BLaER1 (cell line): ENCODE results near the gene GPATCH8.

ENCODE experiments used
- H3K27ac ChIP-seq: shearing (Covaris generic); formaldehyde crosslinking; 2 replicates; pipeline ENCODE4 v1.8.1; 2022
- H3K27me3 ChIP-seq: shearing (Covaris generic); formaldehyde crosslinking; 2 replicates; pipeline ENCODE4 v1.8.1; 2022
- H3K36me3 ChIP-seq: shearing (Covaris generic); formaldehyde crosslinking; 2 replicates; pipeline ENCODE4 v1.8.1; 2022
- H3K4me1 ChIP-seq: shearing (Covaris generic); formaldehyde crosslinking; 2 replicates; pipeline ENCODE4 v1.8.1; 2022
- H3K4me2 ChIP-seq: shearing (Covaris generic); formaldehyde crosslinking; 2 replicates; pipeline ENCODE4 v1.8.1; 2022
- H3K4me3 ChIP-seq: shearing (Covaris generic); formaldehyde crosslinking; 2 replicates; pipeline ENCODE4 v1.8.1; 2022
- H3K9ac ChIP-seq: shearing (Covaris generic); formaldehyde crosslinking; 2 replicates; pipeline ENCODE4 v1.8.1; 2022
- H3K9me3 ChIP-seq: shearing (Covaris generic); formaldehyde crosslinking; 2 replicates; pipeline ENCODE4 v1.8.1; 2022
- H4K20me1 ChIP-seq: shearing (Covaris generic); formaldehyde crosslinking; 2 replicates; pipeline ENCODE4 v1.8.1; 2022
- Cebpa-rat ChIP-seq: shearing (Covaris generic); IDR thresholded peaks from 2 replicates; pipeline ENCODE4 v1.8.1; 2022

GPATCH8 gene

GRCh38 chr17:44363613-44364159 is 139.5 kb downstream of the GPATCH8 start, which contains the start of gene FAM171A2:
Gene FAM171A2, minus strand, starts transcription at chr17:44363853. Its CDS starts 139 bp downstream, at chr17:44363714.
- H3K4me2 ChIP-seq, result peak within 1 kb of the TSS; percentile 88
- no peaks in the 10 kb centered on the region for H3K27me3 ChIP-seq
- peak within 1 kb of the TSS; percentile 92 for H3K4me3 ChIP-seq
- H4K20me1 ChIP-seq, result peaks cover 37% of the 10 kb centered on the region
- no peak for TF ChIP-seq Cebpa-rat
- H3K27ac ChIP-seq, result peak within 1 kb of the TSS; percentile 86
- H3K9me3 ChIP-seq, result no peaks in the 10 kb centered on the region
- H3K36me3 ChIP-seq, result 0 out of 2 replicates have a peak, but pooled peaks cover 6% of the 10 kb centered on the region
- peaks cover 39% of the 10 kb centered on the region for H3K4me1 ChIP-seq
- peak within 1 kb of the TSS; percentile 91 for H3K9ac ChIP-seq

GRCh38 chr17:44362949-44363612 is 140.1 kb downstream of the GPATCH8 start:
- no peak for TF ChIP-seq Cebpa-rat
- Histone ChIP-seq H3K36me3 (0 out of 2 replicates have a peak, but pooled peaks cover 10% of the 10 kb centered on the region), H3K4me2 (peak overlapping the region; percentile 88), H3K27ac (peak overlapping the region; percentile 86), H3K9ac (peak overlapping the region; percentile 91), H3K9me3 (no peaks in the 10 kb centered on the region), H3K4me1 (peaks cover 45% of the 10 kb centered on the region), H4K20me1 (peaks cover 43% of the 10 kb centered on the region), H3K4me3 (peak overlapping the region; percentile 92), H3K27me3 (no peaks in the 10 kb centered on the region)

- peaks cover 46% of the 10 kb centered on the region for H3K4me1 ChIP-seq
- TF ChIP-seq Cebpa-rat, result no peak
- H3K4me3 ChIP-seq, result peak overlapping the region; percentile 92
- peak overlapping the region; percentile 88 for H3K4me2 ChIP-seq
- peaks cover 48% of the 10 kb centered on the region for H4K20me1 ChIP-seq
- H3K27me3 ChIP-seq, result no peaks in the 10 kb centered on the region
- peak overlapping the region; percentile 86; the same call in 1 of the 2 replicates for H3K27ac ChIP-seq
- H3K9me3 ChIP-seq, result no peaks in the 10 kb centered on the region
- peak overlapping the region; percentile 91 for H3K9ac ChIP-seq
- 0 out of 2 replicates have a peak, but pooled peaks cover 14% of the 10 kb centered on the region for H3K36me3 ChIP-seq
Measured at GRCh38 chr17:44362459-44362948, 140.7 kb downstream of the GPATCH8 start.

GRCh38 chr17:44361292-44362260 is 141.6 kb downstream of the GPATCH8 start:
- Histone ChIP-seq H3K9me3 (no peaks in the 10 kb centered on the region), H3K4me2 (peak overlapping the region; percentile 88), H3K4me3 (peak overlapping the region; percentile 92; the same call in 1 of the 2 replicates), H3K27me3 (no peaks in the 10 kb centered on the region), H4K20me1 (peaks cover 49% of the 10 kb centered on the region), H3K4me1 (peaks cover 46% of the 10 kb centered on the region), H3K9ac (peak overlapping the region; percentile 31; the same call in 1 of the 2 replicates), H3K36me3 (0 out of 2 replicates have a peak, but pooled peaks cover 14% of the 10 kb centered on the region), H3K27ac (0 out of 2 replicates have a peak overlapping the region, but pooled peaks have one; percentile 18)
- no peak for TF ChIP-seq Cebpa-rat

GRCh38 chr17:44360826-44361225 is 142.4 kb downstream of the GPATCH8 start:
- peaks cover 21% of the 10 kb centered on the region; the same call in 1 of the 2 replicates for H3K36me3 ChIP-seq
- no peak overlapping the region for H3K27ac ChIP-seq
- no peaks in the 10 kb centered on the region for H3K9me3 ChIP-seq
- H3K4me1 ChIP-seq, result peaks cover 47% of the 10 kb centered on the region
- peaks cover 56% of the 10 kb centered on the region for H4K20me1 ChIP-seq
- peak overlapping the region; percentile 31; the same call in 1 of the 2 replicates for H3K9ac ChIP-seq
- peak overlapping the region; percentile 88 for H3K4me2 ChIP-seq
- no peaks in the 10 kb centered on the region for H3K27me3 ChIP-seq
- no peak for TF ChIP-seq Cebpa-rat
- peak overlapping the region; percentile 13; the same call in 1 of the 2 replicates for H3K4me3 ChIP-seq

GRCh38 chr17:44360144-44360533 is 143.1 kb downstream of the GPATCH8 start:
- H3K9me3 ChIP-seq, result no peaks in the 10 kb centered on the region
- TF ChIP-seq Cebpa-rat, result no peak
- H4K20me1 ChIP-seq, result peaks cover 63% of the 10 kb centered on the region
- no peak overlapping the region for H3K9ac ChIP-seq
- H3K4me3 ChIP-seq, result no peak overlapping the region
- H3K27me3 ChIP-seq, result no peaks in the 10 kb centered on the region; the same call in 1 of the 2 replicates
- peaks cover 54% of the 10 kb centered on the region for H3K4me1 ChIP-seq
- no peak overlapping the region for H3K27ac ChIP-seq
- peaks cover 26% of the 10 kb centered on the region; the same call in 1 of the 2 replicates for H3K36me3 ChIP-seq
- no peak overlapping the region for H3K4me2 ChIP-seq

GRCh38 chr17:44359458-44360143 is 143.6 kb downstream of the GPATCH8 start:
- no peak overlapping the region for H3K27ac ChIP-seq
- no peak for TF ChIP-seq Cebpa-rat
- peaks cover 59% of the 10 kb centered on the region for H3K4me1 ChIP-seq

GRCh38 chr17:44359006-44359405 is 144.2 kb downstream of the GPATCH8 start:
- Histone ChIP-seq H3K4me3 (no peak overlapping the region), H3K9me3 (no peaks in the 10 kb centered on the region), H3K4me2 (peak overlapping the region; percentile 30), H3K4me1 (peaks cover 64% of the 10 kb centered on the region), H4K20me1 (peaks cover 71% of the 10 kb centered on the region), H3K9ac (no peak overlapping the region), H3K27me3 (peaks cover 11% of the 10 kb centered on the region), H3K36me3 (peaks cover 29% of the 10 kb centered on the region; the same call in 1 of the 2 replicates), H3K27ac (no peak overlapping the region)
- no peak for TF ChIP-seq Cebpa-rat

More at GRCh38 chr17:44359458-44360143, 143.6 kb downstream of the GPATCH8 start:
- Histone ChIP-seq H3K36me3 (peaks cover 29% of the 10 kb centered on the region; the same call in 1 of the 2 replicates), H3K9ac (no peak overlapping the region), H3K4me3 (no peak overlapping the region), H3K27me3 (peaks cover 5% of the 10 kb centered on the region), H3K4me2 (0 out of 2 replicates have a peak overlapping the region, but pooled peaks have one; percentile 30), H4K20me1 (peaks cover 68% of the 10 kb centered on the region), H3K9me3 (no peaks in the 10 kb centered on the region)
